HG03442 (cell line): ENCODE measurements around the gene GTF3C5.
"Not testable (repeated sequence)": the region's sequence is repeated elsewhere in the genome, so short reads cannot be mapped to it uniquely, and the experiment has no call there.

Experiments
- ATAC-seq: cut with Tn5 transposase; IDR thresholded peaks from one replicate; pipeline ENCODE4 v1.9.1; 2021; ENCODE audit warnings: mild to moderate bottlenecking, moderate library complexity; ENCODE audit not compliant: unreplicated experiment

Gene GTF3C5

GRCh38 chr9:133051966-133052539, 21.3 kb downstream of the GTF3C5 start:
- ATAC-seq: no peak

DNA sequence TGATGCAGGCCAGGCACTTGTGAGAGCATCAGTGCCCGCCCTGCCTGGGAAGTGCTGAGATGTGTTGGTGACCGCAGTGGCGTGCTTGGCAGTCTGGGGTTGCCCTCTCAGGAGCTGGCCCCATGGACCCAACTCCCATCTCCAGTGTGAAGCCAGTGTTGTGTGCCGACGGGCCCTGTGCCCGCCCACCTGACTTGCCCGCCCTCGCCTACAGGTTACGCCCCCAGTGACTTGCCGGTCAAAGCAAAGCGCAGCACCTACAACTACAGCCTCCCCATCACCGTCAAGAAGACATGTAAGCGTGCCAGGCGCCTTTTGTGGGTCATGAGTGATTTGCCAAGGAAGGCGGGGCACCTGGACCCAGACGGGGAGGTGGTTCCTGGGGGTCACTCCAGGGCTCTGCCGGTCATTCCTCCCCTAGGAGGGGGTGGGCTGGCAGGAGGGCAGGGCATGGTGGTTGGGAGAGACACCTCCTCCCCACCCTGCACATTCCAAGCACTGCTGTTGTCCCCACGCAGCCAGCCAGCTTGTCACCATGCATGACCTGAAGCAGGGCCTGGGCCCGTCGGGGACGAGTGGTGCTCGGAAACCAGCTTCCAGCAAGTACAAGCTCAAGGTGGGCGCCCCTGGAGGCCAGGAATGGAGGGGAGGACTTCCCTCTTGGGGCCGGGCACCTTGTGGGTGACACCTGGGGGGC, 23.5 kb downstream of the GTF3C5 start:
- ATAC-seq: no peak

DNA sequence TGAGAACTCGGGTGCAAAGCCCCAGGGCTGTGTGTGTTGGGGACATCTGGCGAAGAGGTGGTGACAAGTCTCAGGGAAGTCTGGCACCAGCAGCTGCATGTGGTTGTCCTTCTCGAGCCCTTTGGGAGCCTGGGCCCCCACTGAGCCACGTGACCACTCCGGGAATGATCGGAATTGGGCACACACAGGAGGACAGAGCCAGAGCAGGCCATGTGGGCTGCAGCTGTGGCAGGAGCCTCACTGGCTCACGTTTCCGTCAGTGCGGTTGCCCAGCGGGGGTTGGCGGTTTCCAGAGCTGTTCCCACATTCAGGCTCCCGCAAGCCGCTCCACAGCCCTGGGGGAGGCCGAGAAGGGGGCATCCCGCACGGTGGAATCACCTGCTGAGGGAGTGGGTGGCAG, 24.2 kb downstream of the GTF3C5 start:
- ATAC-seq: no peak

DNA sequence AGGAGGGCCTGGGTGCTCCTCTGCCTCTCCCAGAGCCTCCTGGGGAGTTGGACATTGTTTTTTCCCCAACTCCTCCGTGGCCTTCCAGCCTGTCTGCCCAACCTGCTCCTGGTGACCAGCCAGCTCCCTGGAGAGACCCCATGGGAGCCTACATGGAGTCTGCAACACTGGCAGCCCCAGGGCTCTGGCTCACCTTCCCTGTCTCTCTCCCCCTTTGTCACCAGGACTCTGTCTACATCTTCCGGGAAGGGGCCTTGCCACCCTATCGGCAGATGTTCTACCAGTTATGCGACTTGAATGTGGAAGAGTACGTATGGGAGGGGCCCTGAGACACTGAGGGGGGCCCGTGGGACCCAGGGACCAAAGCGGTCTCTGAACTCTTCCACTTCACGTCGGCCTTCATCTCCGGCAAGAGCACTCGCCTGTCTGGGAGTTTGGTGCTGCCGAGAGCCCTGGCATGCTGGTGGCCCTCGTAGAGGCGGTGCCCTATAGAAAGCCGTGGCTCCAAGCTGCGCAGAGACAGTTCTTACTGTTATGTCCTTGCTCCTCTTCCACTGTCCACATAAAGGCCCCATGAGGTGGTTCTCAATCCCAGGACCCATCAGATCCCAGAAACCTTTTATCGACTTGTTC, 25.1 kb downstream of the GTF3C5 start:
- no peak for ATAC-seq

DNA sequence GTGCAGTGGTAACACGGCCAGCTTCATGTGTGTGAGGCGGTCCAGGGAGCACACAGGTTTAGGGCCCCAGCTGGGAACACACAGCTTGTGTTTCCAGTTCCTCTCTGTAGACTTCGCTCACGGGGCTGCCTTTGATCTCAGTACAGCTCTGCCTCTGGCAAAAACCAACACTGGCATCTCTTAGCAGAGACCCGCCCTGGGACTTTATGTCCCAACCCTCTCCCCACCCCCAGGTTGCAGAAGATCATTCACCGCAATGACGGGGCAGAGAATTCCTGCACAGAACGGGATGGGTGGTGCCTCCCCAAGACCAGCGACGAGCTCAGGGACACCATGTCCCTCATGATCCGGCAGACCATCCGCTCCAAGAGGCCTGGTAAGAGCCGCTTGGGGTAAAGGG, 25.7 kb downstream of the GTF3C5 start:
- no peak for ATAC-seq

- ATAC-seq: no peak
These were observed 26.2 kb downstream of the GTF3C5 start for GRCh38 chr9:133057006-133057405.

- ATAC-seq: no peak
These were observed 26.8 kb downstream of the GTF3C5 start for GRCh38 chr9:133057553-133057952.

- ATAC-seq: no peak
These were observed 27.3 kb downstream of the GTF3C5 start for GRCh38 chr9:133058071-133058470.

- no peak for ATAC-seq
These were observed 27.9 kb downstream of the GTF3C5 start for GRCh38 chr9:133058550-133059320.

GRCh38 chr9:133059623-133060022, 28.8 kb downstream of the GTF3C5 start:
- ATAC-seq: no peak

GRCh38 chr9:133060417-133060841, 29.6 kb downstream of the GTF3C5 start:
- ATAC-seq: no peak

DNA sequence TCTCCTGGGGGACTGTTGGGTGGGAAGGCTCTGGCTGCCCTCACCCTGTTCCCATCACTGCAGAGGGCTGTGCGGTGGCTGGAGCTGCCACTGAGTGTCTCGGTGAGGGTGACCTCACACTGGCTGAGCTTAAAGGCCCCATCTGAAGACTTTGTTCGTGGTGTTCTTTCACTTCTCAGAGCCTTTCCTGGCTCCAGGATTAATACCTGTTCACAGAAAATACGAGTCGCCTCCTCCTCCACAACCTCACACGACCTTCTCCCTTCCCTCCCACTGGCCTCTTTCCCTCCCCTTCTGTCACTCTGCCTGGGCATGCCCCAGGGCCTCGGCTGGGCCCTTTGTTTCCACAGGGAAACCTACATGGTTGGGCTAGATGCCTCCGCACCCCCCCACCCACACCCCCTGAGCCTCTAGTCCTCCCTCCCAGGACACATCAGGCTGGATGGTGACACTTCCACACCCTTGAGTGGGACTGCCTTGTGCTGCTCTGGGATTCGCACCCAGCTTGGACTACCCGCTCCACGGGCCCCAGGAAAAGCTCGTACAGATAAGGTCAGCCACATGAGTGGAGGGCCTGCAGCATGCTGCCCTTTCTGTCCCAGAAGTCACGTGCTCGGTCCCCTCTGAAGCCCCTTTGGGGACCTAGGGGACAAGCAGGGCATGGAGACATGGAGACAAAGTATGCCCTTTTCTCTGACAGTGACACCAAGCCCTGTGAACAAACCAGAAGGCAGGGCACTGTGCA, 30.4 kb downstream of the GTF3C5 start:
- ATAC-seq: not testable (repeated sequence)

- not testable (repeated sequence) for ATAC-seq
These were observed 31.0 kb downstream of the GTF3C5 start, which contains the start of gene CEL for GRCh38 chr9:133061764-133062145. Gene CEL, plus strand, starts transcription at chr9:133061981. Its CDS starts 22 bp downstream, at chr9:133062003.

DNA sequence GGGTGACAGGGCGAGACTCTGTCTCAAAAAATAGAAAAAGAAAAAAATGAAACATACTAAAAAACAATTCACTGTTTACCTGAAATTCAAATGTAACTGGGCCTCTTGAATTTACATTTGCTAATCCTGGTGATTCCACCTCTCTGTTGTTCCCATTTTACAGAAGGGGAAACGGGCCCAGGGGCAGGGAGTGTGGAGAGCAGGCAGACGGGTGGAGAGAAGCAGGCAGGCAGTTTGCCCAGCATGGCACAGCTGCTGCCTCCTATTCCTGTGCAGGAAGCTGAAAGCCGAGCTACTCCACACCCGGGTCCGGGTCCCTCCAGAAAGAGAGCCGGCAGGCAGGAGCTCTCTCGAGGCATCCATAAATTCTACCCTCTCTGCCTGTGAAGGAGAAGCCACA, 31.8 kb downstream of the GTF3C5 start:
- not testable (repeated sequence) for ATAC-seq

DNA sequence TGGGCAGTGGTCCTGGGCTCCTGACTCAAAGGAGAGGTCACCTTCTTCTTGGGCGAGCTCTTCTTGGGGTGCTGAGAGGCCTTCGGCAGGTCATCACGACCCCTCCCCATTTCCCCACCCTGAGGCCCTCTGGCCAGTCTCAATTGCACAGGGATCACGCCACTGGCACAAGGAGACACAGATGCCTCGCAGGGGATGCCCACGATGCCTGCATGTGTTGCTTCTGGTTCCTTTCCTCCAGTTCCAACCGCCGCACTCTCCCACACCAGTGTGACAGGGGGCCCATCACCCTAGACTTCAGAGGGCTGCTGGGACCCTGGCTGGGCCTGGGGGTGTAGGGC, 32.3 kb downstream of the GTF3C5 start:
- no peak for ATAC-seq

GRCh38 chr9:133063500-133064231, 32.9 kb downstream of the GTF3C5 start:
- ATAC-seq: no peak

DNA sequence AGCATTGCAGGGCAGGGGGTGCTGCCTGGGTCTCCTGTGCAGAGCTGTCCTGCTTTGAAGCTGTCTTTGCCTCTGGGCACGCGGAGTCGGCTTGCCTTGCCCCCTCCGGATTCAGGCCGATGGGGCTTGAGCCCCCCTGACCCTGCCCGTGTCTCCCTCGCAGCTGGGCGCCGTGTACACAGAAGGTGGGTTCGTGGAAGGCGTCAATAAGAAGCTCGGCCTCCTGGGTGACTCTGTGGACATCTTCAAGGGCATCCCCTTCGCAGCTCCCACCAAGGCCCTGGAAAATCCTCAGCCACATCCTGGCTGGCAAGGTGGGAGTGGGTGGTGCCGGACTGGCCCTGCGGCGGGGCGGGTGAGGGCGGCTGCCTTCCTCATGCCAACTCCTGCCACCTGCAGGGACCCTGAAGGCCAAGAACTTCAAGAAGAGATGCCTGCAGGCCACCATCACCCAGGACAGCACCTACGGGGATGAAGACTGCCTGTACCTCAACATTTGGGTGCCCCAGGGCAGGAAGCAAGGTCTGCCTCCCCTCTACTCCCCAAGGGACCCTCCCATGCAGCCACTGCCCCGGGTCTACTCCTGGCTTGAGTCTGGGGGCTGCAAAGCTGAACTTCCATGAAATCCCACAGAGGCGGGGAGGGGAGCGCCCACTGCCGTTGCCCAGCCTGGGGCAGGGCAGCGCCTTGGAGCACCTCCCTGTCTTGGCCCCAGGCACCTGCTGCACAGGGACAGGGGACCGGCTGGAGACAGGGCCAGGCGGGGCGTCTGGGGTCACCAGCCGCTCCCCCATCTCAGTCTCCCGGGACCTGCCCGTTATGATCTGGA, 33.7 kb downstream of the GTF3C5 start:
- no peak for ATAC-seq

- ATAC-seq: no peak
These were observed 34.2 kb downstream of the GTF3C5 start for GRCh38 chr9:133065070-133065388.

DNA sequence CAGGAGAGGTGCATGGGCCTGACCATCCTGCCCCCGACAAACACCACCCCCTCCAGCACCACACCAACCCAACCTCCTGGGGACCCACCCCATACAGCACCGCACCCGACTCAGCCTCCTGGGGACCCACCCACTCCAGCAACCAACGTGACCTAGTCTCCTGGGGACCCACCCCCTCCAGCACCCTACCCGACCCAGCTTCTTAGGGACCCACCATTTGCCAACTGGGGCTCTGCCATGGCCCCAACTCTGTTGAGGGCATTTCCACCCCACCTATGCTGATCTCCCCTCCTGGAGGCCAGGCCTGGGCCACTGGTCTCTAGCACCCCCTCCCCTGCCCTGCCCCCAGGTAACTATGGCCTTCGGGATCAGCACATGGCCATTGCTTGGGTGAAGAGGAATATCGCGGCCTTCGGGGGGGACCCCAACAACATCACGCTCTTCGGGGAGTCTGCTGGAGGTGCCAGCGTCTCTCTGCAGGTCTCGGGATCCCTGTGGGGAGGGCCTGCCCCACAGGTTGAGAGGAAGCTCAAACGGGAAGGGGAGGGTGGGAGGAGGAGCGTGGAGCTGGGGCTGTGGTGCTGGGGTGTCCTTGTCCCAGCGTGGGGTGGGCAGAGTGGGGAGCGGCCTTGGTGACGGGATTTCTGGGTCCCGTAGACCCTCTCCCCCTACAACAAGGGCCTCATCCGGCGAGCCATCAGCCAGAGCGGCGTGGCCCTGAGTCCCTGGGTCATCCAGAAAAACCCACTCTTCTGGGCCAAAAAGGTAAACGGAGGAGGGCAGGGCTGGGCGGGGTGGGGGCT, 35.6 kb downstream of the GTF3C5 start:
- ATAC-seq: no peak
